Ishikawa (cell line): ENCODE results near the gene CATSPERZ.

ENCODE experiments used
- CEBPB ChIP-seq: IDR thresholded peaks from 2 replicates; pipeline ENCODE4 v1.6.1; 2012
- CREB1 ChIP-seq: IDR thresholded peaks from 2 replicates; pipeline ENCODE4 v1.6.1; 2012; ENCODE audit warnings: low read depth
- EGR1 ChIP-seq: IDR thresholded peaks from 2 replicates; pipeline ENCODE4 v1.6.1; 2012
- EP300 ChIP-seq: IDR thresholded peaks from 2 replicates; pipeline ENCODE4 v1.6.1; 2012; ENCODE audit warnings: borderline replicate concordance
- FOXM1 ChIP-seq: IDR thresholded peaks from 2 replicates; pipeline ENCODE4 v1.6.1; 2012; ENCODE audit warnings: low read depth, borderline replicate concordance
- NFIC ChIP-seq: IDR thresholded peaks from 2 replicates; pipeline ENCODE4 v1.6.1; 2012
- RAD21 ChIP-seq: IDR thresholded peaks from 2 replicates; pipeline ENCODE4 v1.6.1; 2012; ENCODE audit warnings: low read depth
- REST ChIP-seq: IDR thresholded peaks from 2 replicates; pipeline ENCODE4 v1.6.1; 2012; ENCODE audit warnings: low read depth, mild to moderate bottlenecking
- TAF1 ChIP-seq: IDR thresholded peaks from 2 replicates; pipeline ENCODE4 v1.6.1; 2012; ENCODE audit warnings: low read depth, mild to moderate bottlenecking
- TCF12 ChIP-seq: IDR thresholded peaks from 2 replicates; pipeline ENCODE4 v1.6.1; 2012; ENCODE audit warnings: low read depth
- TEAD4 ChIP-seq: IDR thresholded peaks from 2 replicates; pipeline ENCODE4 v1.6.1; 2012
- USF1 ChIP-seq: IDR thresholded peaks from 2 replicates; pipeline ENCODE4 v1.6.1; 2012
- YY1 ChIP-seq: IDR thresholded peaks from 2 replicates; pipeline ENCODE4 v1.6.1; 2012; ENCODE audit warnings: low read depth
- ZBTB7A ChIP-seq: IDR thresholded peaks from 2 replicates; pipeline ENCODE4 v1.6.1; 2012; ENCODE audit warnings: low read depth
- TF ChIP-seq, protein P1 (sequence below): IDR thresholded peaks from 2 replicates; pipeline ENCODE4 v1.6.1; 2012

CATSPERZ gene

DNA sequence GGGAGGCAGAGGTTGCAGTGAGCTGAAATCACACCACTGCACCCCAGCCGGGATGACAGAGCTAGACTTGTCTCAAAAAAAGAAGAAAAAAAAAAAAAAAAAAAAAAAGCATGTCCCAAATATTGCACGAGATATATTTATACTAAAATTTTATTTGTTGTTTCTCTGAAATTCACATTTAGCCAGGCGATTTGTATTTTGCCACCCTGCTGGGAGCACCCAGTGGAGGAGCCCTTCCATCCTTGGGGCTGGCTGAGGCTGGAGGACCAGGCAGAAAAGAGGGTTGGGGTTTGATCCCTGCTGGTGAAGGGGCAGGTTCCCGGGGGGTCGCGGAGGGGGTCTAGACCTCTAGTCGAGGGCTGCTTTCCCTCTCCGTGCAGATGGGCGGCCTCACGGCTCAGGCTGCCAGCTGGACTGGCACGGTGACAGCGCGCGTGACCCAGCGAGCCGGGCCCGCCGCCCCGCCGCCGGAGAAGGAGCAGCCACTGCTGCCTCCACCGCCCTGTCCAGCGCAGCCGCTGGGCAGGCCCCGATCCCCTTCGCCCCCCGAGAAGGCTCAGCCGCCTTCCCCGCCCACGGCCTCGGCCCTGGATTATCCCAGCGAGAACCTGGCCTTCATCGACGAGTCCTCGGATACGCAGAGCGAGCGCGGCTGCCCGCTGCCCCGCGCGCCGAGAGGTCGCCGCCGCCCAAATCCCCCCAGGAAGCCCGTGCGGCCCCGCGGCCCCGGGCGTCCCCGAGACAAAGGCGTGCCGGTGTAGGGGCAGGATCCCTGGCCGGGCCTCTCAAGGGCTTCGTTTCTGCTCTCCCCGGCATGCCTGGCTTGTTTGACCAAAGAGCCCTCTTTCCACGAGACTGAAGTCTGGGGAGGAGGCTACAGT, 952 bp upstream of the CATSPERZ start:
- TF ChIP-seq NFIC (peak; percentile 39; the same call in 1 of the 2 replicates), FOXM1 (no peak), ZBTB7A (no peak)

DNA sequence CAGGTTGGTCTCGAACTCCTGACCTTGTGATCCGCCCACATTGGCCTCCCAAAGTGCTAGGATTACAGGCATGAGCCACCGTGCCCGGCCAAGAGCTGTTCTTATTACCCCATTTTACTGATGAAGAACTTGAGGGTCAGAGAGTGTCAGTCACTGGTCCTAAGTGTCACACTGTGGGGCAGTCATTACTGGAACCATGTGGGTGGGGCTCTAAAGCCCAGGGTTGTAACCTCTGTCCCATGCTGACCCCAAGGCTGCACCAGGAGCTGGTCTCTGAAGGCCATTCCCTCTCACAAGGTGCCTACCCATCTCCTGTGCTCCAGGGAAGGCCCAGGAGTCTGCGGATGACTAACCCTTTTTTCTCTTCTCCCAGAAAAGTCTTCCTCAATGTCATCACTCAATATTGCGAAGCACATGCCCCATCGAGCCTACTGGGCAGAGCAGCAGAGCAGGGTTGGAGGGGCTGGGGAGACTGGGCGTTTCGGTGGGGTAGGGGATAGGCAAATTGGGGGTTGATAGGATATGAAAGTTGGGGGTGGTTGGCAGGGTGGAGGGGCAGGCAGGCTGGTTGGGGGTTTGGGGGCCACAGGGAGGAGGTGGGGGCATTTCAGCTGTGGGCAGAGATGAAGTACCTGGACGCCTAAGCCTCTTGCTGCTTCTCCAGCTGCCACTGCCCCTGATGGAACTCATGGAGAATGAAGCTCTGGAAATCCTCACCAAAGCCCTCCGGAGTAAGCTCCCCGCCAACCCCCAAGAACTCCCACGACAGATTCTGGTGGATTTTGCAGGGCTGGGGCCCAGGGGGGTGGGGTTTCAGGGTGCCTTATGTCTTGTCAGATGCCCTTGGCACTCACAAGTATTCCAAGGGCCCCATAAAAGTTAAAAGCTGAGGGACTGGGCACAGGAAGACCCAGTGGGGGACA, 3.2 kb downstream of the CATSPERZ start:
- TF ChIP-seq, protein P1, sequence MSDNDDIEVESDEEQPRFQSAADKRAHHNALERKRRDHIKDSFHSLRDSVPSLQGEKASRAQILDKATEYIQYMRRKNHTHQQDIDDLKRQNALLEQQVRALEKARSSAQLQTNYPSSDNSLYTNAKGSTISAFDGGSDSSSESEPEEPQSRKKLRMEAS, result no peak
- TF ChIP-seq ZBTB7A, result no peak
- no peak for TF ChIP-seq TCF12
- TF ChIP-seq TEAD4, result no peak
- no peak for TF ChIP-seq EP300
- no peak for TF ChIP-seq TAF1
- no peak for TF ChIP-seq REST
- no peak for TF ChIP-seq RAD21
- no peak for TF ChIP-seq CREB1
- no peak for TF ChIP-seq FOXM1
- TF ChIP-seq CEBPB, result no peak
- no peak for TF ChIP-seq NFIC
- no peak for TF ChIP-seq YY1

DNA sequence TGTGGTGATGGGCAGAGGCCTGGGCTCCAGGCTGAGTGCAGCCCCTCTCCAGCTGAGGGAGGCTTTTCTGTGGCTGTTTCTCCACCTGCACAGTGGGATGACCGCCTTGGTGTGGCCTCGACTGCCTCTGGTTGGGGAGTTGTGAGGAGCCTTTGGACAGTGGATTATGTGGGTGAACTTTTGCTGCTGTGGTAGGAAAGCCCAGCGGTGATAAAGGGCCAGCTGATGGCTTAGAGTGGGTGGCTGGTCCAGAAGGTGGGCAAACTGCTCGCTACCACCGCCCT, 3.8 kb downstream of the CATSPERZ start:
- TF ChIP-seq USF1 (no peak), TCF12 (no peak), FOXM1 (no peak), RAD21 (no peak), TEAD4 (no peak), EGR1 (no peak), CEBPB (no peak), EP300 (no peak), TAF1 (no peak), NFIC (no peak), ZBTB7A (no peak), CREB1 (no peak), REST (no peak), YY1 (no peak)
- TF ChIP-seq, protein P1, result no peak

DNA sequence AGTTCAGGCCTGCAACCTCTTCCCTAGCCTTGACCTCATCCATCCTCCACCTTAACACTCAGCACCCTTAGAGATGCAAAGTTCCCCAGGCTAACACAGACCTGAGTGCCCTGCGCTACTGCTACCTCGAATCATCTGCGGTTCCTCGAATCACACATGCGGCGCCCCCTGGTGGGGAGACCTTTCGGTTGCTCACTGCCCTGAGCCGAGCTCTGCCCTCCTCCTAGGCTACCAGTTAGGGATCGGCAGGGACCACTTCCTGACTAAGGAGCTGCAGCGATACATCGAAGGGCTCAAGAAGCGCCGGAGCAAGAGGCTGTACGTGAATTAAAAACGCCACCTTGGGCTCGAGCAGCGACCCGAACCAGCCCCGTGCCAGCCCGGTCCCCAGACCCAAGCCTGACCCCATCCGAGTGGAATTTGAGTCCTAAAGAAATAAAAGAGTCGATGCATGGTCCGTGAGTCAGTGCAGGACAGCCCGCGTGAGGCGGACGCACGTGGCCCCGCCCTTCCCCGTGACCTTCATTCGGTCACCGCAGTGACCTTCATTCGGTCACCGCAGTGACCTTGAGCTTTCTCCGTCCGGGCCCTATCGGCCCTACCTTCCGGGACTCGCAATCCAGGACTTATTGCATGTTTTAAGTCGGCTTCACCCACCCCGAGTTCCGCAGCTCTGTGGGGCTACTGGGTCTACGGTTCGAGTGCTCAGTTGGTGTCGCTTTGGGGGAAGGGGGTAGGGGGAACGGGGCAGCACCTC, 4.3 kb downstream of the CATSPERZ start:
- TF ChIP-seq USF1 (peak; percentile 70), ZBTB7A (no peak), TCF12 (peak; percentile 47; the same call in 1 of the 2 replicates), TAF1 (no peak), RAD21 (peak; percentile 49; the same call in 1 of the 2 replicates), YY1 (0 out of 2 replicates have a peak, but pooled peaks have one; percentile 4)
- TF ChIP-seq, protein P1, result peak; percentile 85
